Kidney epithelial cell (primary cell): ENCODE measurements around the gene VHLL. TPM values are rescaled to one million over a fixed set of nuclear protein-coding genes. Genes with fewer than 3 reads are reported as not detected.

ENCODE experiments used
- DNase-seq: peaks from one replicate; pipeline ENCODE4 v3.0.0-alpha.2; 2010; ENCODE audit warnings: low read depth
- H3K27me3 ChIP-seq: 2 replicates; pipeline ENCODE4 v1.6.0; 2011; ENCODE audit warnings: low read length; ENCODE audit not compliant: control insufficient read depth, insufficient read depth
- H3K36me3 ChIP-seq: 2 replicates; pipeline ENCODE4 v1.5.1; 2011; ENCODE audit warnings: low read length; ENCODE audit not compliant: control insufficient read depth, insufficient read depth
- H3K4me3 ChIP-seq: 2 replicates; pipeline ENCODE4 v1.5.1; 2011; ENCODE audit warnings: low read depth, mild to moderate bottlenecking, control low read depth, low read length
- CTCF ChIP-seq: IDR thresholded peaks from 2 replicates; pipeline ENCODE4 v1.5.1; 2011; ENCODE audit warnings: mild to moderate bottlenecking, moderate library complexity, low read length, control low read depth, inconsistent platforms; ENCODE audit not compliant: insufficient read depth, poor library complexity, severe bottlenecking
- total RNA-seq: library from RNA; depleted of rRNA; stranded (reverse); fragments of >200 nt; gene quantifications from 2 replicates; pipeline ENCODE4 v1.2.3, GENCODE V29; 2015

Gene VHLL
- total RNA-seq, 1 donor from 2014 or later: not detected

GRCh38 chr1:156268336-156268735 lies 30.8 kb downstream of the VHLL start:
- H3K4me3 ChIP-seq: no peak overlapping the region
- no peaks in the 10 kb centered on the region for H3K27me3 ChIP-seq
- H3K36me3 ChIP-seq: peaks cover 8% of the 10 kb centered on the region
- DNase-seq: no peak
- TF ChIP-seq CTCF: no peak

GRCh38 chr1:156266051-156266450 lies 33.1 kb downstream of the VHLL start:
- DNase-seq: no peak
- peaks cover 7% of the 10 kb centered on the region for H3K36me3 ChIP-seq
- no peak overlapping the region for H3K4me3 ChIP-seq
- no peaks in the 10 kb centered on the region for H3K27me3 ChIP-seq
- no peak for TF ChIP-seq CTCF

- TF ChIP-seq CTCF: no peak
- DNase-seq: no peak
- Histone ChIP-seq H3K4me3 (no peak overlapping the region), H3K27me3 (no peaks in the 10 kb centered on the region), H3K36me3 (peaks cover 10% of the 10 kb centered on the region)
Measured at GRCh38 chr1:156263288-156263655, 35.8 kb downstream of the VHLL start.

GRCh38 chr1:156262461-156263287 lies 36.4 kb downstream of the VHLL start:
- peaks cover 10% of the 10 kb centered on the region for H3K36me3 ChIP-seq
- no peak for DNase-seq

GRCh38 chr1:156260896-156261295 lies 38.2 kb downstream of the VHLL start:
- TF ChIP-seq CTCF: no peak
- DNase-seq: no peak
- Histone ChIP-seq H3K27me3 (no peaks in the 10 kb centered on the region), H3K4me3 (no peak overlapping the region), H3K36me3 (peaks cover 6% of the 10 kb centered on the region)

More at GRCh38 chr1:156262461-156263287, 36.4 kb downstream of the VHLL start:
- TF ChIP-seq CTCF: no peak
- Histone ChIP-seq H3K4me3 (no peak overlapping the region), H3K27me3 (no peaks in the 10 kb centered on the region)

GRCh38 chr1:156259805-156260204 lies 39.3 kb downstream of the VHLL start:
- peak; percentile 31 for TF ChIP-seq CTCF
- peaks cover 4% of the 10 kb centered on the region for H3K36me3 ChIP-seq
- H3K4me3 ChIP-seq: no peak overlapping the region
- no peaks in the 10 kb centered on the region for H3K27me3 ChIP-seq
- no peak for DNase-seq
